GM12801 (cell line): ENCODE data around the gene PIP4K2A.

Experiments
- CTCF ChIP-seq: IDR thresholded peaks from one replicate; pipeline ENCODE4 v1.5.1; 2011; ENCODE audit warnings: control low read depth; ENCODE audit not compliant: insufficient read length; ENCODE audit errors: extremely low read depth

The PIP4K2A gene

GRCh38 chr10:22714479-22715289 is at the start of gene PIP4K2A:
Gene PIP4K2A (minus strand): TSS chr10:22714578. CDS start chr10:22714326, 252 bp downstream.
- TF ChIP-seq CTCF, result no peak

- no peak for TF ChIP-seq CTCF
Measured at GRCh38 chr10:22761569-22762220, 47.3 kb upstream of the PIP4K2A start.

- no peak for TF ChIP-seq CTCF
Measured at GRCh38 chr10:22760025-22760424, 45.6 kb upstream of the PIP4K2A start.

- TF ChIP-seq CTCF, result no peak
Measured at GRCh38 chr10:22758867-22759266, 44.5 kb upstream of the PIP4K2A start.

GRCh38 chr10:22754296-22754695 is 39.9 kb upstream of the PIP4K2A start:
- TF ChIP-seq CTCF, result no peak

- TF ChIP-seq CTCF, result no peak
Measured at GRCh38 chr10:22753786-22754185, 39.4 kb upstream of the PIP4K2A start.

DNA sequence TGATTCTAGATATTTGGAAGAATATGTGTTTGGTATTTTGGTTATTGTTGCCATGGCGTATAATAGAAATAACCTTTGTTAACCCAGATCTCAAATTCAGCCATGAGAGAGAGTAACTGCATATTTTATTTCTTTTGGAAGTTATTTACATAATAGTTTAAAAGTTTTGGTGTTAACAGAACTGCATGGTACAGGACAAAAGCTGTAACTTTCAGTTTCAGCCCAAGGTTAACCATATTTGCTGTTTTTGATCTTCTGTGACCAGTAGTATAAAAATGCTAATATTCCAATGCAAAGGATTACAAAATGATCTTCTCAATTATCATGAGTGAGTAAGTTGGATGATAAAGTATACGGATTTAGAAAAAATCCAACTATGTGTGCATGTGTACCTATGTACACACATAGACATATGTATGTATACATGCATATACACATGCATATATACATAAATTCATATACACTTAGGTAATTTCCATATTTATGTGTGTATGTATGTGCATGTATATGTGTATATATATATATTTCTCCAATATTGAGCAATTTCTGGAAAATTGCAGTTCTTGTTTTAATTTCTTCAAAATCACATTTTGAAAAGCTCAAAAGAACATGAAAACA is 38.0 kb upstream of the PIP4K2A start:
- TF ChIP-seq CTCF, result no peak
